K562 (cell line): ENCODE results near the gene OSCP1. TPM values are rescaled to one million over a fixed set of nuclear protein-coding genes. Genes with fewer than 3 reads are reported as not detected.

Source experiments
- ATAC-seq: fragments of 200-7000 bp; cut with Tn5 transposase; 3 replicates; pipeline ENCODE4 v1.9.1; 2020; ENCODE audit warnings: moderate library complexity
- BruUV-seq: library from RNA; stranded (reverse); fragments of 400-500 nt; replicated peaks from 2 replicates; lab custom pipeline; 2021; lab: Mats Ljungman, UMichigan
- CTCF ChIA-PET: fragments of 300-600 bp; formaldehyde crosslinking; extraction: SDS; loops from one replicate; lab custom pipeline; 2021; ENCODE audit warnings: low intra/inter-chr PET ratio; lab: Yijun Ruan, JAX
- POLR2A ChIA-PET: fragments of 300-600, 350-650 bp; sonication (Branson Sonifier 250); formaldehyde crosslinking; extraction: SDS; loops from one replicate; lab custom pipeline; 2021; ENCODE audit warnings: antibody characterized with exemption, inconsistent platforms; lab: Yijun Ruan, JAX
- DNase-seq, 4 experiments: peaks; one replicate each; pipeline versions ENCODE4 v3.0.0 to v3.0.0-alpha.2; 2011 to 2018; ENCODE audit warnings: low spot score in 3 of 4, mixed read lengths in 3 of 4; ENCODE audit errors: extremely low read depth in 1 of 4
- FAIRE-seq: peaks from 2 replicates; lab custom pipeline; 2011; peaks lifted over from hg19 to GRCh38; lab: Jason Lieb, UNC
- H2AFZ ChIP-seq: 2 replicates; pipeline ENCODE4 v1.6.0; 2011; ENCODE audit warnings: low read depth, low read length, control low read depth, inconsistent platforms
- H3K27ac ChIP-seq: fragments of 200-600 bp; 3 replicates; pipeline ENCODE4 v1.8.0; 2011; ENCODE audit warnings: low read depth, mild to moderate bottlenecking, control low read depth, inconsistent platforms, low read length, moderate library complexity, mixed read lengths; ENCODE audit errors: extremely low read depth
- H3K27me3 ChIP-seq, 2 experiments: fragments of 300-600 bp in 1 of 2; 2 replicates in 1 of 2; 3 replicates in 1 of 2; pipeline versions ENCODE4 v1.6.0 to v1.8.0; 2011; ENCODE audit warnings: inconsistent platforms in 2 of 2, low read length in 2 of 2, mild to moderate bottlenecking in 1 of 2, mixed read lengths in 1 of 2, moderate library complexity in 1 of 2; ENCODE audit not compliant: control insufficient read depth in 2 of 2, insufficient read depth in 2 of 2
- H3K36me3 ChIP-seq: fragments of 300-600 bp; 3 replicates; pipeline ENCODE4 v1.8.0; 2011; ENCODE audit warnings: mild to moderate bottlenecking, low read length, inconsistent platforms; ENCODE audit not compliant: control insufficient read depth, insufficient read depth
- H3K4me1 ChIP-seq, 2 experiments: fragments of 200-600 bp in 1 of 2; replicated peaks in 1 of 2; 2 replicates in 1 of 2; 3 replicates in 1 of 2; pipeline versions ENCODE4 v1.5.1 to v1.8.0; 2011; ENCODE audit warnings: inconsistent platforms in 2 of 2, low read length in 2 of 2, mild to moderate bottlenecking in 1 of 2, mixed read lengths in 1 of 2, moderate library complexity in 1 of 2; ENCODE audit not compliant: control insufficient read depth in 2 of 2, insufficient read depth in 2 of 2
- H3K4me2 ChIP-seq: 2 replicates; pipeline ENCODE4 v1.6.1; 2011; ENCODE audit warnings: low read length, control low read depth, inconsistent platforms, mixed read lengths; ENCODE audit not compliant: insufficient read depth
- H3K4me3 ChIP-seq: fragments of 200-600 bp; sonication (generic), shearing (Covaris generic); 2 replicates; pipeline ENCODE4 v1.5.1; 2016; ENCODE audit warnings: control low read depth, inconsistent platforms
- H3K79me2 ChIP-seq: fragments of 200-600 bp; 3 replicates; pipeline ENCODE4 v1.8.0; 2011; ENCODE audit warnings: low read length, inconsistent platforms; ENCODE audit not compliant: control insufficient read depth, insufficient read depth
- H3K9ac ChIP-seq, 2 experiments: 2 replicates each; pipeline versions ENCODE4 v1.6.0 to v1.6.1; 2011; ENCODE audit warnings: low read depth in 2 of 2, low read length in 2 of 2, control low read depth in 1 of 2, inconsistent platforms in 1 of 2, mild to moderate bottlenecking in 1 of 2, mixed read lengths in 1 of 2; ENCODE audit not compliant: insufficient read depth in 1 of 2
- H3K9me1 ChIP-seq: one replicate; pipeline ENCODE4 v1.6.0; 2011; ENCODE audit warnings: inconsistent platforms, mild to moderate bottlenecking, low read length, moderate library complexity; ENCODE audit not compliant: control insufficient read depth, insufficient read depth
- H3K9me3 ChIP-seq: replicated peaks from 2 replicates; pipeline ENCODE4 v1.5.1; 2011; ENCODE audit warnings: low read depth, low read length, inconsistent platforms; ENCODE audit not compliant: control insufficient read depth, insufficient read depth
- H4K20me1 ChIP-seq: replicated peaks from 2 replicates; pipeline ENCODE4 v1.6.1; 2011; ENCODE audit warnings: low read length, inconsistent platforms, mixed read lengths; ENCODE audit not compliant: control insufficient read depth, insufficient read depth
- ELF2 ChIP-seq: fragments of 250-450 bp; sonication (Bioruptor Pico); IDR thresholded peaks from 2 replicates; pipeline ENCODE4 v1.5.0; 2021; ENCODE audit warnings: mild to moderate bottlenecking
- ESRRB ChIP-seq: fragments of 250-450 bp; sonication (Bioruptor Pico); IDR thresholded peaks from 2 replicates; pipeline ENCODE4 v1.5.0; 2020; ENCODE audit warnings: mild to moderate bottlenecking, moderate library complexity, borderline replicate concordance
- FOXK2 ChIP-seq, 2 experiments: fragments of 450-650 bp; IDR thresholded peaks in 1 of 2; conservative IDR thresholded peaks in 1 of 2; 2 replicates each; pipeline ENCODE4 v1.6.1; 2016; ENCODE audit warnings: low read depth in 2 of 2, mild to moderate bottlenecking in 1 of 2
- KAT7 ChIP-seq: sonication (generic); formaldehyde crosslinking; IDR thresholded peaks from 2 replicates; pipeline ENCODE4 v1.8.0; 2022; ENCODE audit warnings: missing genetic modification reagents, mild to moderate bottlenecking, borderline replicate concordance
- LCOR ChIP-seq: sonication (generic); formaldehyde crosslinking; IDR thresholded peaks from 2 replicates; pipeline ENCODE4 v1.8.0; 2022; ENCODE audit warnings: mild to moderate bottlenecking, missing genetic modification reagents
- MTA3 ChIP-seq: fragments of 450-650 bp; formaldehyde crosslinking; IDR thresholded peaks from 2 replicates; pipeline ENCODE4 v1.6.1; 2017; ENCODE audit warnings: mild to moderate bottlenecking, borderline replicate concordance
- MYNN ChIP-seq, 2 experiments: sonication (generic); formaldehyde crosslinking in 1 of 2; IDR thresholded peaks; 2 replicates each; pipeline versions ENCODE4 v1.5.0 to v1.6.1; 2016 to 2020; ENCODE audit warnings: antibody characterized with exemption in 1 of 2, missing genetic modification reagents in 1 of 2
- PHB2 ChIP-seq: fragments of 450-650 bp; IDR thresholded peaks from 2 replicates; pipeline ENCODE4 v1.6.1; 2017; ENCODE audit warnings: low read depth
- TOE1 ChIP-seq, 2 experiments: fragments of 450-650 bp in 1 of 2; sonication (generic) in 1 of 2; formaldehyde crosslinking in 1 of 2; IDR thresholded peaks; 2 replicates each; pipeline versions ENCODE4 v1.7.1 to v1.8.0; 2016 to 2022; ENCODE audit warnings: borderline replicate concordance in 2 of 2, mild to moderate bottlenecking in 2 of 2, antibody characterized with exemption in 1 of 2, inconsistent platforms in 1 of 2, low read depth in 1 of 2, missing genetic modification reagents in 1 of 2, moderate library complexity in 1 of 2
- ZC3H4 ChIP-seq: sonication (generic); formaldehyde crosslinking; IDR thresholded peaks from 2 replicates; pipeline ENCODE4 v1.9.0; 2021; ENCODE audit warnings: missing genetic modification reagents, borderline replicate concordance
- ZNF282 ChIP-seq: sonication (generic); formaldehyde crosslinking; IDR thresholded peaks from 2 replicates; pipeline ENCODE4 v1.8.1; 2023; ENCODE audit warnings: missing genetic modification reagents
- ZNF324 ChIP-seq: fragments of 250-450 bp; sonication (Bioruptor Pico); IDR thresholded peaks from 2 replicates; pipeline ENCODE4 v1.4.0; 2020; ENCODE audit warnings: mild to moderate bottlenecking
- WGBS: fragments of 100-300 bp; shearing (Covaris generic); methylation state at CpG from one replicate; pipeline ENCODE4 v1.1.6; 2016; ENCODE audit warnings: low coverage, mixed read lengths; ENCODE audit not compliant: insufficient coverage; ENCODE audit errors: missing lambda C conversion rate; 5-methylcytosine and 5-hydroxymethylcytosine counted together
- in situ Hi-C: fragments of 300-500 bp; cut with MboI; formaldehyde crosslinking; loops from 4 replicates; pipeline ENCODE4 v1.15.0; 2018; ENCODE audit warnings: inconsistent platforms, mixed read lengths
- intact Hi-C: fragments of 100-400 bp; cut with micrococcal nuclease; formaldehyde crosslinking; loops from 2 replicates; pipeline ENCODE4 v1.14.2; 2022
- polyA plus RNA-seq, 8 experiments: library from polyadenylated mRNA; depleted of rRNA in 4 of 8; stranded (reverse) in 5 of 8; unstranded in 3 of 8; fragments of >200 nt; fragmentation: Nextera tagmentation in 2 of 8; fragmentation: Illumina TruSeq in 1 of 8; extraction: Ambion mirVana in 2 of 8; extraction: Trizol in 1 of 8; gene quantifications; 2 replicates each; pipeline versions ENCODE4 v1.2.1 to v1.2.3, GENCODE V29; 2011 to 2014; ENCODE audit warnings: inconsistent platforms in 1 of 8, missing spikeins in 1 of 8
- total RNA-seq, 7 experiments: library from RNA; depleted of rRNA in 6 of 7; stranded (reverse); fragments of >200 nt in 6 of 7; fragmentation: Illumina TruSeq in 2 of 7; extraction: Trizol in 2 of 7; gene quantifications; 2 replicates each; pipeline versions ENCODE4 v1.2.1 to v1.2.3, GENCODE V29; 2011 to 2021; ENCODE audit warnings: low replicate concordance in 1 of 7
- TF ChIP-seq, protein P1 (sequence below): fragments of 250-450 bp; sonication (Bioruptor Pico); IDR thresholded peaks from 2 replicates; pipeline ENCODE4 v1.8.0; 2021; ENCODE audit warnings: mild to moderate bottlenecking, moderate library complexity
- TF ChIP-seq, protein P2 (sequence below): sonication (generic); formaldehyde crosslinking; IDR thresholded peaks from 2 replicates; pipeline ENCODE4 v1.8.1; 2023; ENCODE audit warnings: mild to moderate bottlenecking, missing genetic modification reagents
- TF ChIP-seq, protein P3 (sequence below): sonication (generic); formaldehyde crosslinking; IDR thresholded peaks from 2 replicates; pipeline ENCODE4 v1.8.0; 2023; ENCODE audit warnings: mild to moderate bottlenecking, missing genetic modification reagents

Gene OSCP1
- total and polyA plus RNA-seq, 9 of the 15 experiments (the other 6 are each of a cell fraction or from before 2014, with no cell fraction given) = 0.15 to 0.40 (median 0.33) TPM; not detected in 5

DNA sequence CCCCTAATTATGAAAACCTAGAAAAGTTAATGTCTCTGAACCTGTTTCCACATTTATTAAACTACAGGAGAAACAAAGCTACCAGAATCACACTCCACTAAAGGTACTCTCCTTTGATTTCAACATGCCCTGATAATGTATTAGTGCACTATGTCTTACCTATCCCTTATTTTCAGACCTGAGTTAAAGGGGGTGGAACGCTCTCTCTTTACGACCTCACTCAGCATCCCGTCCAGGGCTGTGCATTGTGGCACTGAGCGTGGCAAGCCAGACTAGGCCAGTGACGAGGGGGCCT is 53.2 kb downstream of the OSCP1 start:
- Histone ChIP-seq H3K27me3 (no peaks in the 10 kb centered on the region), H3K9ac (peak overlapping the region; percentile 90 to 96), H4K20me1 (no peaks in the 10 kb centered on the region), H3K9me1 (no peaks in the 10 kb centered on the region), H3K4me3 (peak overlapping the region; percentile 71), H2AFZ (peak overlapping the region; percentile 85), H3K79me2 (peaks cover 32% of the 10 kb centered on the region), H3K36me3 (peaks cover 24% of the 10 kb centered on the region), H3K4me1 (peaks cover 20 to 40% of the 10 kb centered on the region in 2 experiments), H3K9me3 (no peaks in the 10 kb centered on the region), H3K27ac (peak overlapping the region; percentile 89), H3K4me2 (peak overlapping the region; percentile 97)
- ChIA-PET CTCF (no interaction called here), POLR2A (interaction anchor here (0.6 to 10.6 kb wide), 12 partner anchors 9 to 773 kb away, joined by 3 to 315 read pairs (median 4); partner anchors contain the start of gene STK40)
- TF ChIP-seq ESRRB (CRISPR knock-in tag) (no peak), KAT7 (CRISPR knock-in tag) (peak; percentile 91), TOE1 (IDR thresholded peaks at IDR 0.05; ENCODE audit: borderline replicate concordance) (no peak), TOE1 (CRISPR knock-in tag; IDR thresholded peaks at IDR 0.05; ENCODE audit: borderline replicate concordance, low read depth) (no peak), MYNN (IDR thresholded peaks at IDR 0.05) (0 out of 2 replicates have a peak, but pooled peaks have one; percentile 15), MYNN (CRISPR knock-in tag; IDR thresholded peaks at IDR 0.05) (no peak), PHB2 (no peak), ZNF282 (CRISPR knock-in tag) (no peak), ZNF324 (CRISPR knock-in tag) (0 out of 2 replicates have a peak, but pooled peaks have one; percentile 14), FOXK2 (conservative IDR thresholded peaks at IDR 0.05 in 1 of 2, IDR thresholded peaks at IDR 0.05 in 1 of 2; ENCODE audit: low read depth in 2 of 2) (no peak), LCOR (CRISPR knock-in tag) (0 out of 2 replicates have a peak, but pooled peaks have one; percentile 55), MTA3 (no peak), ZC3H4 (CRISPR knock-in tag) (0 out of 2 replicates have a peak, but pooled peaks have one; percentile 89), ELF2 (no peak)
- TF ChIP-seq, protein P1, sequence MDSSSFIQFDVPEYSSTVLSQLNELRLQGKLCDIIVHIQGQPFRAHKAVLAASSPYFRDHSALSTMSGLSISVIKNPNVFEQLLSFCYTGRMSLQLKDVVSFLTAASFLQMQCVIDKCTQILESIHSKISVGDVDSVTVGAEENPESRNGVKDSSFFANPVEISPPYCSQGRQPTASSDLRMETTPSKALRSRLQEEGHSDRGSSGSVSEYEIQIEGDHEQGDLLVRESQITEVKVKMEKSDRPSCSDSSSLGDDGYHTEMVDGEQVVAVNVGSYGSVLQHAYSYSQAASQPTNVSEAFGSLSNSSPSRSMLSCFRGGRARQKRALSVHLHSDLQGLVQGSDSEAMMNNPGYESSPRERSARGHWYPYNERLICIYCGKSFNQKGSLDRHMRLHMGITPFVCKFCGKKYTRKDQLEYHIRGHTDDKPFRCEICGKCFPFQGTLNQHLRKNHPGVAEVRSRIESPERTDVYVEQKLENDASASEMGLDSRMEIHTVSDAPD (CRISPR knock-in tag) = no peak
- TF ChIP-seq, protein P2, sequence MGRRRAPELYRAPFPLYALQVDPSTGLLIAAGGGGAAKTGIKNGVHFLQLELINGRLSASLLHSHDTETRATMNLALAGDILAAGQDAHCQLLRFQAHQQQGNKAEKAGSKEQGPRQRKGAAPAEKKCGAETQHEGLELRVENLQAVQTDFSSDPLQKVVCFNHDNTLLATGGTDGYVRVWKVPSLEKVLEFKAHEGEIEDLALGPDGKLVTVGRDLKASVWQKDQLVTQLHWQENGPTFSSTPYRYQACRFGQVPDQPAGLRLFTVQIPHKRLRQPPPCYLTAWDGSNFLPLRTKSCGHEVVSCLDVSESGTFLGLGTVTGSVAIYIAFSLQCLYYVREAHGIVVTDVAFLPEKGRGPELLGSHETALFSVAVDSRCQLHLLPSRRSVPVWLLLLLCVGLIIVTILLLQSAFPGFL (CRISPR knock-in tag) = 0 out of 2 replicates have a peak, but pooled peaks have one; percentile 28
- TF ChIP-seq, protein P3, sequence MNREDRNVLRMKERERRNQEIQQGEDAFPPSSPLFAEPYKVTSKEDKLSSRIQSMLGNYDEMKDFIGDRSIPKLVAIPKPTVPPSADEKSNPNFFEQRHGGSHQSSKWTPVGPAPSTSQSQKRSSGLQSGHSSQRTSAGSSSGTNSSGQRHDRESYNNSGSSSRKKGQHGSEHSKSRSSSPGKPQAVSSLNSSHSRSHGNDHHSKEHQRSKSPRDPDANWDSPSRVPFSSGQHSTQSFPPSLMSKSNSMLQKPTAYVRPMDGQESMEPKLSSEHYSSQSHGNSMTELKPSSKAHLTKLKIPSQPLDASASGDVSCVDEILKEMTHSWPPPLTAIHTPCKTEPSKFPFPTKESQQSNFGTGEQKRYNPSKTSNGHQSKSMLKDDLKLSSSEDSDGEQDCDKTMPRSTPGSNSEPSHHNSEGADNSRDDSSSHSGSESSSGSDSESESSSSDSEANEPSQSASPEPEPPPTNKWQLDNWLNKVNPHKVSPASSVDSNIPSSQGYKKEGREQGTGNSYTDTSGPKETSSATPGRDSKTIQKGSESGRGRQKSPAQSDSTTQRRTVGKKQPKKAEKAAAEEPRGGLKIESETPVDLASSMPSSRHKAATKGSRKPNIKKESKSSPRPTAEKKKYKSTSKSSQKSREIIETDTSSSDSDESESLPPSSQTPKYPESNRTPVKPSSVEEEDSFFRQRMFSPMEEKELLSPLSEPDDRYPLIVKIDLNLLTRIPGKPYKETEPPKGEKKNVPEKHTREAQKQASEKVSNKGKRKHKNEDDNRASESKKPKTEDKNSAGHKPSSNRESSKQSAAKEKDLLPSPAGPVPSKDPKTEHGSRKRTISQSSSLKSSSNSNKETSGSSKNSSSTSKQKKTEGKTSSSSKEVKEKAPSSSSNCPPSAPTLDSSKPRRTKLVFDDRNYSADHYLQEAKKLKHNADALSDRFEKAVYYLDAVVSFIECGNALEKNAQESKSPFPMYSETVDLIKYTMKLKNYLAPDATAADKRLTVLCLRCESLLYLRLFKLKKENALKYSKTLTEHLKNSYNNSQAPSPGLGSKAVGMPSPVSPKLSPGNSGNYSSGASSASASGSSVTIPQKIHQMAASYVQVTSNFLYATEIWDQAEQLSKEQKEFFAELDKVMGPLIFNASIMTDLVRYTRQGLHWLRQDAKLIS (CRISPR knock-in tag) = peak; percentile 57; the same call in 1 of the 2 replicates
- intact Hi-C loops (loop anchor here (1.0 kb wide), 1 partner anchor 11 kb away; no protein-coding TSS in a partner anchor), in situ Hi-C loops (no loop called here)
- 3% methylated on average over 5 of the region's 5 CpGs for WGBS
- BruUV-seq = no TSS peak
- DNase-seq (no peak), FAIRE-seq (no peak), ATAC-seq (peak; percentile 39)
